Suprapubic skin (tissue), 4 donors: ENCODE measurements around the gene ABCF2. TPM values are rescaled to one million over a fixed set of nuclear protein-coding genes. Genes with fewer than 3 reads are reported as not detected.

Source experiments
- DNase-seq, 2 donors: peaks; one replicate each; pipeline ENCODE4 v3.0.0-alpha.2; 2019; ENCODE audit warnings: low spot score in 2 of 2
- H3K27ac ChIP-seq: fragments of 200-600 bp; sonication (generic); one replicate; pipeline ENCODE4 v1.5.1; 2019
- H3K27me3 ChIP-seq: fragments of 200-600 bp; sonication (generic); one replicate; pipeline ENCODE4 v1.5.1; 2019
- H3K36me3 ChIP-seq: fragments of 200-600 bp; sonication (generic); one replicate; pipeline ENCODE4 v1.5.1; 2019
- H3K4me1 ChIP-seq: fragments of 200-600 bp; sonication (generic); one replicate; pipeline ENCODE4 v1.5.1; 2019
- H3K4me3 ChIP-seq: fragments of 200-600 bp; sonication (generic); one replicate; pipeline ENCODE4 v1.5.1; 2019; ENCODE audit warnings: mild to moderate bottlenecking
- H3K9me3 ChIP-seq: fragments of 200-600 bp; sonication (generic); one replicate; pipeline ENCODE4 v1.5.1; 2019
- EP300 ChIP-seq: sonication (generic); formaldehyde crosslinking; IDR thresholded peaks from one replicate; pipeline ENCODE4 v1.6.1; 2017; ENCODE audit warnings: antibody characterized with exemption
- POLR2A ChIP-seq, 2 donors: fragments of 450-650 bp; IDR thresholded peaks; one replicate each; pipeline ENCODE4 v1.6.1; 2017; ENCODE audit warnings: antibody characterized with exemption in 2 of 2, mild to moderate bottlenecking in 2 of 2, moderate library complexity in 2 of 2
- POLR2AphosphoS5 ChIP-seq, 3 donors: sonication (generic); formaldehyde crosslinking; IDR thresholded peaks; one replicate each; pipeline ENCODE4 v1.6.1; 2017; ENCODE audit warnings: antibody characterized with exemption in 3 of 3
- WGBS: methylation state at CpG from one replicate; pipeline ENCODE4 v1.1.5; 2018; 5-methylcytosine and 5-hydroxymethylcytosine counted together
- total RNA-seq, 4 donors: library from RNA; depleted of rRNA; stranded (reverse); fragments of >200 nt; gene quantifications; one replicate each; pipeline ENCODE4 v1.1.0, GENCODE V29; 2016
- TF ChIP-seq, protein P1 (sequence below), 2 donors: fragments of 200-600 bp in 1 of 2; fragments of 450-650 bp in 1 of 2; sonication (generic) in 1 of 2; IDR thresholded peaks; one replicate each; pipeline ENCODE4 v1.5.1; 2016 to 2019; ENCODE audit warnings: antibody characterized with exemption in 2 of 2, mild to moderate bottlenecking in 1 of 2, moderate library complexity in 1 of 2

ABCF2 gene
- total RNA-seq, 4 donors from 2014 or later: 25.3 to 96.5 (median 40.1) TPM

DNA sequence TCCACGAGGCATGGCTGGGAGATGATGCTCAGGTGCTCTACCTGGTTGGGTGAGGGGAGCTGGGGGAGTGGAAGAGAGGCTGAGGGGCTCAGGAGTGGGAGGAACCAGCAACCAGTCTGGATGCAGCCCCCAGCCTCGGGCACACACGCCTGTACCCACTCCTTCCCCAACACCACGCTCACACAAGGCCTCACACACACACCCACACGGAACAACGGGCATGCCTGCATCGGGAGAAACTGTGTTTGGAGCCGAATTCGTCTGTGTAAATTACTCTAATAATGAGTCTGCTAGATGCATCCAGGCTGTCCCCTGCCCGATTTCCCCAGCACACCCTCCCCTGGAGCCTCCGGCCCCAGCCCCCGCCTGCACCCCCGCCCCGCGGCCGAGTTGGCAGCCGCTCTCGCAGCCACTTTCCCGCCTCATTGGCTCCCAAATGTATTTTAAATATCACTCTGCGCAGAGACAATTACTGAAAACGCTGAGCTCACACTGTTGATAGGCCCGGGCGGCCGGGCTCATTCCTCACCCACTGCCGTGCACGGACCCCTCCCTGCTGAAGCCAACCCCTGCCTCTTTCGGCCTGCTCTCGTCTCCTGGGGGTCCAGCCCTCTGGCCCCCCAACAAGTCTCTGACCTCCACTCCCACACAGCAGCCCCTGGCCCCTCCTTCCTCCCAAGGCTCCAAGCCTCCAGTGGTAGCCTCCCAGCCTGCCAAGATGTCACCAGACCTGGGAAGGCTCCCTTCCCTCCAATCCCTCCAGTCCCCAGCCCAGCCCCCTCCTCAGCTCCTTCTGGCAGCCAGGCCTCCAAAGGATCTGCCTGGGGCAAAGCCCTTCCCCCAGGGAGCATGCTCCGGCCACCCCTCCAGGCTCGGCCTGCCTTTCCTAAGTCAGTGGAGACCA is 27.8 kb downstream of the ABCF2 start:
- TF ChIP-seq EP300: no peak
- TF ChIP-seq, protein P1, sequence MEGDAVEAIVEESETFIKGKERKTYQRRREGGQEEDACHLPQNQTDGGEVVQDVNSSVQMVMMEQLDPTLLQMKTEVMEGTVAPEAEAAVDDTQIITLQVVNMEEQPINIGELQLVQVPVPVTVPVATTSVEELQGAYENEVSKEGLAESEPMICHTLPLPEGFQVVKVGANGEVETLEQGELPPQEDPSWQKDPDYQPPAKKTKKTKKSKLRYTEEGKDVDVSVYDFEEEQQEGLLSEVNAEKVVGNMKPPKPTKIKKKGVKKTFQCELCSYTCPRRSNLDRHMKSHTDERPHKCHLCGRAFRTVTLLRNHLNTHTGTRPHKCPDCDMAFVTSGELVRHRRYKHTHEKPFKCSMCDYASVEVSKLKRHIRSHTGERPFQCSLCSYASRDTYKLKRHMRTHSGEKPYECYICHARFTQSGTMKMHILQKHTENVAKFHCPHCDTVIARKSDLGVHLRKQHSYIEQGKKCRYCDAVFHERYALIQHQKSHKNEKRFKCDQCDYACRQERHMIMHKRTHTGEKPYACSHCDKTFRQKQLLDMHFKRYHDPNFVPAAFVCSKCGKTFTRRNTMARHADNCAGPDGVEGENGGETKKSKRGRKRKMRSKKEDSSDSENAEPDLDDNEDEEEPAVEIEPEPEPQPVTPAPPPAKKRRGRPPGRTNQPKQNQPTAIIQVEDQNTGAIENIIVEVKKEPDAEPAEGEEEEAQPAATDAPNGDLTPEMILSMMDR (IDR thresholded peaks at IDR 0.05): no peak
- TF ChIP-seq POLR2AphosphoS5 (IDR thresholded peaks at IDR 0.05): no peak
- TF ChIP-seq POLR2A (IDR thresholded peaks at IDR 0.05): no peak
- Histone ChIP-seq H3K9me3 (no peaks in the 10 kb centered on the region), H3K27ac (no peak overlapping the region), H3K27me3 (peaks cover 16% of the 10 kb centered on the region), H3K36me3 (no peaks in the 10 kb centered on the region), H3K4me1 (peaks cover 7% of the 10 kb centered on the region), H3K4me3 (no peak overlapping the region)
- DNase-seq: no peak
- WGBS: 29% methylated on average over 12 of the region's 30 CpGs

DNA sequence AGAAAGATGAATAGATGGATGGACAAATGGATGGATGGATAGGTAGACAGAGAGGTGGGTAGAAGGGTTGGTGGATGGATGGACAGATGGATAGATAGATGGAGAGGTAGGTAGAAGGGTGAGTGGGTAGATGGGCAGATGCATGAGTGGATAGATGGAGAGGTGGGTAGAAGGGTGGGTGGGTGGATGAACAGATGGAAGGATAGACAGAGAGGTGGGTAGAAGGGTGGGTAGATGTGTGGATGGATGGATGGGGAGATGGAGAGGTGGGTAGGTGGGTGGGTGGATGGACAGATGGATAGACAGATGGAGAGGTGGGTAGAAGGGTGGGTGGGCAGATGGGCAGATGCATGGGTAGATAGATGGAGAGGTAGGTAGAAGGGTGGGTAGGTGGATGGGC is 29.1 kb downstream of the ABCF2 start:
- TF ChIP-seq EP300: no peak
- TF ChIP-seq, protein P1 (IDR thresholded peaks at IDR 0.05): no peak
- H3K27ac ChIP-seq: no peak overlapping the region
- DNase-seq: no peak

DNA sequence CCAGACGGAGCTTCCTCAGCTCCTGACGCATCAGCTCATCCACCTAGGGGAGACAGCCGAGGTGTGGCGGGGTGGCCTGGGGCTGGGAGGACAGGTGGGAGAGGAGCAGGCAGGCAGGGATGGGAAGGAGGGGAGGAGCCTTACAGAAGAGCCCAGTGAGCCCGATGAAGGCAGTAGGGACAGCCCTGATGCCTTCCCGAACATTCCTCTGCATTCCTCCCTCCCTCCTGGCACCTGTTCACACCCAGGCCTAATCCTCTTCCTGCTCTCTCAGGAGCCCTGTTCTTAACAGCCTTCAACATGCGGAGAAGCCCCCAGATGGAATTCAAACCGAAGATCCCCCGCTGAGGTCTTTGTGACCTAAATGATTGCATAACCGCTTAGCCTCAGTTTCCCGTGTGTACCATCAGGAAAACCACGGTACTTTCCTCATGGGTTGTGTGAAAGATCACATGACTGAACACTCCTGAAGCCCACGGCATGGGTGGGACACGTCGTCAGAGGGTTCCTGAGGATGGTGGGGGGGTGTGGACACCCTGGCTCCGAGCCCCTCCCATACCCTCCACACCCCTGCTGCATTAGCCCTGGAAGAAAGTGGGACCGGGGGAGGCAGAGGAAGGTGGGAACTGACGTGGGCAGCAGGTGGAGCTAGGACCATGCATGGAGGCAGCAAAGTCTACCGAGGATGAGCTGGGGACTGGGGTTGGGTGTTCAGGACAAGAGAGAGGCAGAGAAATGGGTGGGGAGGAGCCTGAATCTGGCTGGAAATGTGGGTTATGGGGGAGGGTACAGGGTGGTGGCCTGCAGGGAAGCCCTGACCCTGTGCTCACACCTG is 31.2 kb downstream of the ABCF2 start:
- Histone ChIP-seq H3K4me3 (no peak overlapping the region), H3K36me3 (no peaks in the 10 kb centered on the region), H3K27ac (no peak overlapping the region), H3K27me3 (peaks cover 15% of the 10 kb centered on the region), H3K4me1 (peaks cover 7% of the 10 kb centered on the region), H3K9me3 (no peaks in the 10 kb centered on the region)
- no peak for DNase-seq
- TF ChIP-seq POLR2A (IDR thresholded peaks at IDR 0.05) (no peak), POLR2AphosphoS5 (IDR thresholded peaks at IDR 0.05) (no peak), EP300 (no peak)
- TF ChIP-seq, protein P1 (IDR thresholded peaks at IDR 0.05): no peak
- 53% methylated on average over 19 of the region's 19 CpGs for WGBS

More for the DNA sequence above, 29.1 kb downstream of the ABCF2 start:
- no peaks in the 10 kb centered on the region for H3K36me3 ChIP-seq
- no peaks in the 10 kb centered on the region for H3K9me3 ChIP-seq
- H3K4me3 ChIP-seq: no peak overlapping the region
- H3K4me1 ChIP-seq: peaks cover 7% of the 10 kb centered on the region
- H3K27me3 ChIP-seq: peaks cover 15% of the 10 kb centered on the region

DNA sequence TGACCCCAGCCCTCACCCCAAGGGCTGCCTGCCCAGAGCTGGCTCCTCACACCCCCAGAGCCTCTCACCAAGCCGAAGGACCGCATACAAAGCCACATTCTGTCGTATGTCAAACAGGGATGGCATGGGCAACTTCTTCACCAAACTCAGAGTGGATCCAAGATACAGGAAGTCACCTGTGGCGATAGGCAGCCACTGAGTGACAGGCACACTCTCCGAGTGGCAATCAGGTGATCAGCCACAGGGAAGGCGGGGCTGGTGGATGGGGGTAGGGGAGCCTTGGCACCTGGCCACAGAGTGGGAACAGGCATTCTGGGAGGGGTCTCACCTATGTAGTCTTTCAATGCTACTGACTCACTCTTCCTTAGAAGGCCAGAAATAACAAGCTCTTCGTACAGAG is 32.8 kb downstream of the ABCF2 start:
- H3K27ac ChIP-seq: no peak overlapping the region
- WGBS: 81% methylated on average over 5 of the region's 7 CpGs
- peaks cover 2% of the 10 kb centered on the region for H3K4me1 ChIP-seq
- no peaks in the 10 kb centered on the region for H3K9me3 ChIP-seq
- DNase-seq: no peak
- no peaks in the 10 kb centered on the region for H3K36me3 ChIP-seq
- no peak overlapping the region for H3K4me3 ChIP-seq
- TF ChIP-seq POLR2AphosphoS5 (IDR thresholded peaks at IDR 0.05) (no peak), EP300 (no peak)
- TF ChIP-seq, protein P1 (IDR thresholded peaks at IDR 0.05): no peak
- peaks cover 15% of the 10 kb centered on the region for H3K27me3 ChIP-seq
